Endodermal cell (in vitro differentiated cells): Measurements from ENCODE around the gene TMEM258. TPM values are rescaled to one million over a fixed set of nuclear protein-coding genes. Genes with fewer than 3 reads are reported as not detected.

Experiments used
- DNase-seq: peaks from one replicate; pipeline ENCODE4 v3.0.0-alpha.2; 2017
- H3K27ac ChIP-seq: 2 replicates; pipeline ENCODE4 v1.5.1; 2013; ENCODE audit warnings: mild to moderate bottlenecking, low read depth, low read length, moderate library complexity
- H3K27me3 ChIP-seq: 2 replicates; pipeline ENCODE4 v1.6.1; 2013; ENCODE audit warnings: mild to moderate bottlenecking, low read length, moderate library complexity; ENCODE audit not compliant: insufficient read depth, control insufficient read depth, poor library complexity, severe bottlenecking
- H3K36me3 ChIP-seq: 2 replicates; pipeline ENCODE4 v1.7.0; 2013; ENCODE audit warnings: mild to moderate bottlenecking, low read length, moderate library complexity; ENCODE audit not compliant: control insufficient read depth, insufficient read depth
- H3K4me1 ChIP-seq: one replicate; pipeline ENCODE4 v1.7.0; 2013; ENCODE audit warnings: low read length; ENCODE audit not compliant: control insufficient read depth, insufficient read depth
- H3K4me3 ChIP-seq: 2 replicates; pipeline ENCODE4 v1.5.1; 2013; ENCODE audit warnings: mild to moderate bottlenecking, low read length, moderate library complexity
- H3K9ac ChIP-seq: 2 replicates; pipeline ENCODE4 v1.6.1; 2013; ENCODE audit warnings: mild to moderate bottlenecking, low read length, moderate library complexity; ENCODE audit not compliant: poor library complexity, severe bottlenecking; ENCODE audit errors: extremely low read depth
- H3K9me3 ChIP-seq: 2 replicates; pipeline ENCODE4 v1.6.1; 2013; ENCODE audit warnings: mild to moderate bottlenecking, low read length, moderate library complexity; ENCODE audit not compliant: control insufficient read depth
- H3K27ac Mint-ChIP-seq: 2 replicates; pipeline ENCODE4 v1.8.0; 2020; ENCODE audit warnings: mixed read lengths
- H3K27me3 Mint-ChIP-seq: 2 replicates; pipeline ENCODE4 v1.8.0; 2021; ENCODE audit warnings: mild to moderate bottlenecking, mixed read lengths; ENCODE audit not compliant: insufficient read depth
- H3K36me3 Mint-ChIP-seq: 2 replicates; pipeline ENCODE4 v1.8.0; 2020; ENCODE audit warnings: low read depth, mixed read lengths
- H3K4me1 Mint-ChIP-seq: 2 replicates; pipeline ENCODE4 v1.8.0; 2020; ENCODE audit warnings: mixed read lengths
- H3K4me3 Mint-ChIP-seq: 2 replicates; pipeline ENCODE4 v1.8.0; 2020; ENCODE audit warnings: mild to moderate bottlenecking, moderate library complexity, mixed read lengths
- H3K9me3 Mint-ChIP-seq: 2 replicates; pipeline ENCODE4 v1.8.0; 2020; ENCODE audit warnings: mild to moderate bottlenecking, mixed read lengths
- CTCF ChIP-seq: fragments of 200-600 bp; sonication (generic); conservative IDR thresholded peaks from 2 replicates; pipeline ENCODE4 v1.5.0; 2021; ENCODE audit warnings: antibody characterized with exemption, mild to moderate bottlenecking
- WGBS, 2 experiments: methylation state at CpG; one replicate each; pipeline versions ENCODE4 v1.1.5 to v1.1.7; 2013; ENCODE audit warnings: missing lambda C conversion rate in 2 of 2, mixed read lengths in 1 of 2; ENCODE audit not compliant: insufficient coverage in 1 of 2, insufficient read length in 1 of 2; 5-methylcytosine and 5-hydroxymethylcytosine counted together
- total RNA-seq, 2 donors: library from RNA; stranded (reverse); fragmentation: NEBNext Ultra II Directional in 1 of 2; extraction: Animal tissue kit (Norgen Biotek cat#: 25700) in 1 of 2; gene quantifications; 2 replicates in 1 of 2; 3 replicates in 1 of 2; pipeline ENCODE4 v1.2.1, GENCODE V29; 2021

TMEM258 gene
- total RNA-seq, 2 donors from 2014 or later, result 174 to 180 TPM

GRCh38 chr11:61838501-61838900, 46.1 kb upstream of the TMEM258 start:
- 96 to 97% methylated on average over 3 to 5 of the region's 5 CpGs for WGBS, 2 experiments
- no peak for TF ChIP-seq CTCF
- Histone ChIP-seq H3K27me3 (no peaks in the 10 kb centered on the region), H3K27ac (no peak overlapping the region), H3K4me3 (no peak overlapping the region), H3K4me1 (no peaks in the 10 kb centered on the region), H3K9ac (no peak overlapping the region), H3K9me3 (no peaks in the 10 kb centered on the region), H3K36me3 (peaks cover 72% of the 10 kb centered on the region)
- H3K27ac Mint-ChIP-seq, result no peak overlapping the region
- H3K4me3 Mint-ChIP-seq, result no peak overlapping the region
- no peaks in the 10 kb centered on the region for H3K27me3 Mint-ChIP-seq
- no peaks in the 10 kb centered on the region for H3K9me3 Mint-ChIP-seq
- H3K36me3 Mint-ChIP-seq, result peaks cover 73% of the 10 kb centered on the region
- H3K4me1 Mint-ChIP-seq, result peaks cover 13% of the 10 kb centered on the region
- no peak for DNase-seq

GRCh38 chr11:61837411-61838005, 45.1 kb upstream of the TMEM258 start:
- Mint-ChIP-seq H3K36me3 (peaks cover 73% of the 10 kb centered on the region), H3K27ac (peak overlapping the region; percentile 21), H3K4me1 (peaks cover 23% of the 10 kb centered on the region), H3K27me3 (no peaks in the 10 kb centered on the region), H3K9me3 (no peaks in the 10 kb centered on the region), H3K4me3 (no peak overlapping the region)
- WGBS, 2 experiments, result 94 to 96% methylated on average over 11 to 15 of the region's 15 CpGs
- Histone ChIP-seq H3K9me3 (no peaks in the 10 kb centered on the region), H3K4me3 (no peak overlapping the region), H3K9ac (no peak overlapping the region), H3K36me3 (peaks cover 70% of the 10 kb centered on the region), H3K27ac (peak overlapping the region; percentile 44), H3K4me1 (no peaks in the 10 kb centered on the region), H3K27me3 (no peaks in the 10 kb centered on the region)
- peak; percentile 47 for DNase-seq
- no peak for TF ChIP-seq CTCF

- Histone ChIP-seq H3K9ac (no peak overlapping the region), H3K27ac (no peak overlapping the region), H3K4me1 (no peaks in the 10 kb centered on the region), H3K9me3 (no peaks in the 10 kb centered on the region), H3K27me3 (no peaks in the 10 kb centered on the region), H3K36me3 (peaks cover 65% of the 10 kb centered on the region), H3K4me3 (no peak overlapping the region)
- no peak for TF ChIP-seq CTCF
- no peak for DNase-seq
- peaks cover 64% of the 10 kb centered on the region for H3K36me3 Mint-ChIP-seq
- 92 to 98% methylated on average over 5 to 8 of the region's 8 CpGs for WGBS, 2 experiments
- H3K27me3 Mint-ChIP-seq, result no peaks in the 10 kb centered on the region
- H3K4me1 Mint-ChIP-seq, result peaks cover 25% of the 10 kb centered on the region
- H3K27ac Mint-ChIP-seq, result peak overlapping the region; percentile 1
- no peaks in the 10 kb centered on the region for H3K9me3 Mint-ChIP-seq
- no peak overlapping the region for H3K4me3 Mint-ChIP-seq
Observed at GRCh38 chr11:61836193-61836592, 43.8 kb upstream of the TMEM258 start.
